Measurements from ENCODE around the gene ARHGDIB.

Gene ARHGDIB

DNA sequence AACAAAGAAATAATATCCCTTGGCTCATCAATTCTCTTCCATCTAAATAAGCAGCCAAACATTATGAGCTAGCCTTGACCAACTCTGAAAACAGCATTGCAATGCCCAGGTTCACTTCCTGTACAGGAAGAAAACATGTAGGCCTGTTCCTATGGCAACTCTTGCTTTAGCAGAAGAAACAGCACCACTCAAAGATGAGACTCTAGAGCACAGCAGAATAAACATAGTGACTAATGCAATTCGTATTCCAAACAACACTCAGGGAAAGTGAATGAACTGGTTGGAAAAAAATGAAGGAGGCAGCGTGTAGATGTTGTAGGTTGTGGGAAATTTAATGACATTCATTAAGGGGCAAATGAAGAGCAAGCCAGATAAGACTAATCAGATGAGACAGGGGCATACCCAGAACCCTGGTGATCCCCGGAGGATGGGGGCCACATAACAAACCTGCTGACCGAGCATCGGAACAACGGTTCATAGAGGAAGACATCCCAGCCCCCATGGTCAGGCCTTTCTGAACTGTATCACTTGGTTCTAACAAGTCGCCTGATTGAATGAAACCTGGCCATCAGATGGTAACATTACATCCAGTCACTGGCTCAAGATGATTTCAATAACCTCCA lies 9.0 kb downstream of the ARHGDIB start:
- TF ChIP-seq, protein P1, sequence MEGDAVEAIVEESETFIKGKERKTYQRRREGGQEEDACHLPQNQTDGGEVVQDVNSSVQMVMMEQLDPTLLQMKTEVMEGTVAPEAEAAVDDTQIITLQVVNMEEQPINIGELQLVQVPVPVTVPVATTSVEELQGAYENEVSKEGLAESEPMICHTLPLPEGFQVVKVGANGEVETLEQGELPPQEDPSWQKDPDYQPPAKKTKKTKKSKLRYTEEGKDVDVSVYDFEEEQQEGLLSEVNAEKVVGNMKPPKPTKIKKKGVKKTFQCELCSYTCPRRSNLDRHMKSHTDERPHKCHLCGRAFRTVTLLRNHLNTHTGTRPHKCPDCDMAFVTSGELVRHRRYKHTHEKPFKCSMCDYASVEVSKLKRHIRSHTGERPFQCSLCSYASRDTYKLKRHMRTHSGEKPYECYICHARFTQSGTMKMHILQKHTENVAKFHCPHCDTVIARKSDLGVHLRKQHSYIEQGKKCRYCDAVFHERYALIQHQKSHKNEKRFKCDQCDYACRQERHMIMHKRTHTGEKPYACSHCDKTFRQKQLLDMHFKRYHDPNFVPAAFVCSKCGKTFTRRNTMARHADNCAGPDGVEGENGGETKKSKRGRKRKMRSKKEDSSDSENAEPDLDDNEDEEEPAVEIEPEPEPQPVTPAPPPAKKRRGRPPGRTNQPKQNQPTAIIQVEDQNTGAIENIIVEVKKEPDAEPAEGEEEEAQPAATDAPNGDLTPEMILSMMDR (conservative IDR thresholded peaks at IDR 0.05; ENCODE audit: low read depth, low read length): no peak
- DNase-seq (ENCODE audit: low read depth): peak; percentile 98
- no peak overlapping the region for H3K4me3 ChIP-seq (ENCODE audit: low read depth, low read length)

DNA sequence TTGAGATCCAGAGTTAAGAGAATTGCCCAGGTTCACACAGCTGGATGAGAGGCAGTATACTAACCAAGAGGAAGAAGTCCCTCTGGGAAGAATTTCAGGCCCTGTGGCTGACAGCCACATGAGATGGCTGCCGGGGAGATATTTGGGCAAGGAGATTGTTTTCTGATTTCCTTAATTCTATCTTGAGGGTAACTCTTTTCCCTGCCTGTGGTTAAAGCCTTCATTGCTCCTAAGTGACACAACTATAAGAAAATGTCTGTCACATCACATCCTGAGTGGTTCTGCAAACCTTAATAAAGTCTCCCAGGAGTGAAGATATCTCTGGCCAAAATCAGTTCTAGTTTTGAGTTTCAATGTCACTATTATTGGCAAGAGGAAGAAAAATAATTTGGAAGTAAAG lies 9.6 kb downstream of the ARHGDIB start:
- TF ChIP-seq, protein P1 (conservative IDR thresholded peaks at IDR 0.05; ENCODE audit: low read depth, low read length): no peak
- H3K4me3 ChIP-seq (ENCODE audit: low read depth, low read length): no peak overlapping the region
- DNase-seq (ENCODE audit: low read depth): no peak

DNA sequence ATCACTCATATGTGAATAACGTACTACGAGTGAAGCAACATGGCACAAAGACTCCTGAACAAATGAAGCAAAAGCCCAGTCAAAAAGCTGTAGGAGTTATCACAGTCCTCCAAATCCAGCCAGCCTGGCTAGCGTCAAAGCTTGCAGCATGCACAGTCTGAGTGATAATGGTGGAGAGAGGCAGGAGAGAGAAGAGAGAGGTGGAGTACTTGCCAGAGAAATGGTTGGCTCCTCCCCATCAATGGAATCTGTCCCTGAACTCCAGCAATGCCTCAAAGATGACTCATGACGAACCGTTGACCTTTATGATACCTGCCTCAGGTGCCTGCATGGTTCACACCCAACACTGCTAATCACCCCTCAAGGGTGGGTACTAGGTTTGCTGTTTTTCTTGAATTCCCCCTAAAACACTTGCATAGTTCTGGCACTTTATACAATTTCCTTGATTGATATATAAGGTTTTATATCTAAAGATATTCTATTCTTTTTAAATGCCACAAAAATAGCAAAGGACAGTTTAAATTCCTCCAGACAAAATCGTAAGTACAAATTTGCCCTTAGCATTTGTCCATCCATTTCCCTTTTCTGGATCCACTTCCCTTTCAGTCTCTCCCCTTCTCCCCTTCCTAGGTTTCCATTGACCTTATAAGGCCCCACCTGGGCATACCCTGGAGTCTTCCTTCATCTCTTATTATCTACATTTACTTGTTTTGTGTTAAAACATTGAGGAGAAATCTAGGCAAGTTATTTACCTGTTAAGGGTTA lies 10.2 kb downstream of the ARHGDIB start:
- TF ChIP-seq, protein P1 (conservative IDR thresholded peaks at IDR 0.05; ENCODE audit: low read depth, low read length): no peak
- no peak overlapping the region for H3K4me3 ChIP-seq (ENCODE audit: low read depth, low read length)
- DNase-seq (ENCODE audit: low read depth): peak; percentile 37

DNA sequence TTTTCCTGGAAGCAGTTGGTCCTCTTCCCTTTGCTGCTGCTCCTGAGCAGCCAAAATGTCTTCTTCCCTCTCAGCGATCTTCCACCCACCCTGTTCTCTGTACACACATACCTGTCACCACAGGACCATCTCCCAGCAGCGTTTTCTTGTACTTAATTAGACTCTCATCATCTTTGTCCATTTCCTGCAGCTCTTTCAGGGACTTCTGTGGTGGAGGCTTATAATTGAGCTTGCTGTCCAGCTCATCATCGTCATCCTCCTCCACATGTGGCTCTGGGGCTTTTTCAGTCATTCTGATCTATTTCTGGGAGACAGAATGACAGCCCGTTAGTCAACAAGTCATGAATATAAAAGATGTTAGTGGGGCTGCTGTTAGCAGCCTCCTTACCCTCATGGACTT lies 11.0 kb downstream of the ARHGDIB start:
- TF ChIP-seq, protein P1 (conservative IDR thresholded peaks at IDR 0.05; ENCODE audit: low read depth, low read length): no peak
- no peak for DNase-seq (ENCODE audit: low read depth)
- H3K4me3 ChIP-seq (ENCODE audit: low read depth, low read length): no peak overlapping the region

DNA sequence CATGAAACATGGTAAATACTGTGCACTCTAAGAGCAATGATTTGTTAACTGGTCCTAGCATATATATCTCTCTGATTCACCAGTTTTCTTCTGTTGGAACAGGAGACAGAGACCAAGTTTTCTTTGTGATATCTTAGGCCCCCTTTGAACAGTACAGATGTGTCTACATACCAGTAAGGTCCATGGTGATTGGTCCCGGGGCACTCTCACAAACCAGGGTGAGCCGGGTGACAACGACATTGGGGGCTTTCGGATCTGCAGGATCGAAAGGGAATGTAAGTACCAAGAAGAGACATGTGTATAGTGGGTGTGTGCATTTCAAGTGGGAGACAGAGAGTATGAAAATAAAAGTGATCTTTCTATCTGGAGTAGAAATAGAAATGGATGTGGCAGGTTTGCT lies 11.8 kb downstream of the ARHGDIB start:
- no peak overlapping the region for H3K4me3 ChIP-seq (ENCODE audit: low read depth, low read length)
- TF ChIP-seq, protein P1 (conservative IDR thresholded peaks at IDR 0.05; ENCODE audit: low read depth, low read length): no peak
- no peak for DNase-seq (ENCODE audit: low read depth)

DNA sequence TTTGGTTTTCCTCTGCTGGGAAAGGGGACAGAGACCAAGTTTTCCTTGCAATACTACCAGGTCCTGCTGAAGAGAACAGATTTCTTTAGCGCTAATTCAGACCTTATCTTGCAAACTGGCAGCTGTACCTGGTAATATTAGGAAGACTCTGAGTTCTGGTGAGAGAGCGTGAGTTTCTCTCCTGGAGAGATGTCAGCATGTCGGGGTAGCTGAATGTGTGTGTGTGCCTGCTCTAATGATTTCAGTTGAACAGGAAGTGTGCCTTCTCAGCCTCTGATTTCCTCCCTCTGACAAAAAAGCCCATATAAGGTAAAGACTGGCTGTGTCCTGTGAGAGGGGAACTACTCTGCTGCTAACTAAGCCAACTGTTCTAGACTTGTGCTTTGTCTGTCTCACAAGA lies 12.7 kb downstream of the ARHGDIB start:
- peak overlapping the region; percentile 22 for H3K4me3 ChIP-seq (ENCODE audit: low read depth, low read length)

More for the DNA sequence above, 12.7 kb downstream of the ARHGDIB start:
- DNase-seq (ENCODE audit: low read depth): peak; percentile 96
- TF ChIP-seq, protein P1 (conservative IDR thresholded peaks at IDR 0.05; ENCODE audit: low read depth, low read length): no peak

Data from choroid plexus epithelial cell (primary cell).